IPS-20b (cell line): Measurements from ENCODE around the gene DOCK4.

Experiments
- H3K27ac ChIP-seq: one replicate; pipeline ENCODE4 v1.5.1; 2013; ENCODE audit warnings: low read length
- H3K27me3 ChIP-seq: 2 replicates; pipeline ENCODE4 v1.6.1; 2013; ENCODE audit warnings: mild to moderate bottlenecking, low read length, inconsistent platforms; ENCODE audit not compliant: insufficient read depth
- H3K36me3 ChIP-seq: 2 replicates; pipeline ENCODE4 v1.6.1; 2013; ENCODE audit warnings: low read depth, mild to moderate bottlenecking, inconsistent platforms, low read length, moderate library complexity; ENCODE audit not compliant: insufficient read depth
- H3K4me1 ChIP-seq: 2 replicates; pipeline ENCODE4 v1.6.1; 2013; ENCODE audit warnings: mild to moderate bottlenecking, control low read depth, inconsistent platforms, low read length, moderate library complexity; ENCODE audit not compliant: insufficient read depth
- H3K4me3 ChIP-seq: 2 replicates; pipeline ENCODE4 v1.5.1; 2013; ENCODE audit warnings: mild to moderate bottlenecking, low read length, inconsistent platforms
- H3K9ac ChIP-seq: 2 replicates; pipeline ENCODE4 v1.6.1; 2013; ENCODE audit warnings: low read depth, mild to moderate bottlenecking, inconsistent platforms, low read length, moderate library complexity
- H3K9me3 ChIP-seq: 2 replicates; pipeline ENCODE4 v1.6.1; 2013; ENCODE audit warnings: mild to moderate bottlenecking, low read depth, low read length, inconsistent platforms; ENCODE audit not compliant: insufficient read depth

The DOCK4 gene

GRCh38 chr7:112076324-112076723 lies 129.9 kb downstream of the DOCK4 start:
- Histone ChIP-seq H3K9me3 (no peaks in the 10 kb centered on the region), H3K4me3 (no peak overlapping the region), H3K27ac (no peak overlapping the region), H3K9ac (no peak overlapping the region), H3K36me3 (no peaks in the 10 kb centered on the region), H3K4me1 (peaks cover 6% of the 10 kb centered on the region), H3K27me3 (no peaks in the 10 kb centered on the region)

- Histone ChIP-seq H3K9me3 (no peaks in the 10 kb centered on the region), H3K9ac (no peak overlapping the region), H3K4me3 (no peak overlapping the region), H3K36me3 (no peaks in the 10 kb centered on the region), H3K4me1 (no peaks in the 10 kb centered on the region), H3K27me3 (no peaks in the 10 kb centered on the region), H3K27ac (no peak overlapping the region)
These were observed 131.7 kb downstream of the DOCK4 start for GRCh38 chr7:112074464-112074863.

- Histone ChIP-seq H3K4me1 (no peaks in the 10 kb centered on the region), H3K9ac (no peak overlapping the region), H3K9me3 (no peaks in the 10 kb centered on the region), H3K27ac (no peak overlapping the region), H3K36me3 (no peaks in the 10 kb centered on the region), H3K27me3 (no peaks in the 10 kb centered on the region), H3K4me3 (no peak overlapping the region)
These were observed 132.7 kb downstream of the DOCK4 start for GRCh38 chr7:112073530-112073929.

- Histone ChIP-seq H3K4me1 (no peaks in the 10 kb centered on the region), H3K36me3 (no peaks in the 10 kb centered on the region), H3K9ac (no peak overlapping the region), H3K4me3 (no peak overlapping the region), H3K27me3 (no peaks in the 10 kb centered on the region), H3K27ac (no peak overlapping the region), H3K9me3 (no peaks in the 10 kb centered on the region)
These were observed 133.5 kb downstream of the DOCK4 start for GRCh38 chr7:112072541-112073245.

GRCh38 chr7:112071856-112072255 lies 134.3 kb downstream of the DOCK4 start:
- no peak overlapping the region for H3K9ac ChIP-seq
- H3K9me3 ChIP-seq, result no peaks in the 10 kb centered on the region
- no peak overlapping the region for H3K27ac ChIP-seq
- H3K4me1 ChIP-seq, result no peaks in the 10 kb centered on the region
- H3K4me3 ChIP-seq, result no peak overlapping the region
- H3K36me3 ChIP-seq, result no peaks in the 10 kb centered on the region
- no peaks in the 10 kb centered on the region for H3K27me3 ChIP-seq

- no peak overlapping the region for H3K27ac ChIP-seq
- H3K27me3 ChIP-seq, result no peaks in the 10 kb centered on the region
- no peaks in the 10 kb centered on the region for H3K9me3 ChIP-seq
- no peak overlapping the region for H3K4me3 ChIP-seq
- H3K9ac ChIP-seq, result no peak overlapping the region
- H3K36me3 ChIP-seq, result no peaks in the 10 kb centered on the region
- no peaks in the 10 kb centered on the region for H3K4me1 ChIP-seq
These were observed 135.4 kb downstream of the DOCK4 start for GRCh38 chr7:112070674-112071256.

GRCh38 chr7:112069879-112070321 lies 136.3 kb downstream of the DOCK4 start:
- Histone ChIP-seq H3K4me3 (no peak overlapping the region), H3K4me1 (no peaks in the 10 kb centered on the region), H3K9me3 (no peaks in the 10 kb centered on the region), H3K27me3 (no peaks in the 10 kb centered on the region), H3K27ac (no peak overlapping the region), H3K9ac (no peak overlapping the region), H3K36me3 (no peaks in the 10 kb centered on the region)

GRCh38 chr7:112068967-112069366 lies 137.2 kb downstream of the DOCK4 start:
- no peak overlapping the region for H3K9ac ChIP-seq
- H3K36me3 ChIP-seq, result no peaks in the 10 kb centered on the region
- no peak overlapping the region for H3K27ac ChIP-seq
- H3K4me3 ChIP-seq, result no peak overlapping the region
- H3K9me3 ChIP-seq, result no peaks in the 10 kb centered on the region
- H3K4me1 ChIP-seq, result no peaks in the 10 kb centered on the region
- H3K27me3 ChIP-seq, result no peaks in the 10 kb centered on the region

GRCh38 chr7:112067632-112068540 lies 138.3 kb downstream of the DOCK4 start:
- Histone ChIP-seq H3K27me3 (no peaks in the 10 kb centered on the region), H3K27ac (no peak overlapping the region), H3K36me3 (no peaks in the 10 kb centered on the region)

GRCh38 chr7:112067200-112067599 lies 139.0 kb downstream of the DOCK4 start:
- Histone ChIP-seq H3K9me3 (no peaks in the 10 kb centered on the region), H3K27me3 (no peaks in the 10 kb centered on the region), H3K36me3 (no peaks in the 10 kb centered on the region), H3K27ac (no peak overlapping the region), H3K4me1 (no peaks in the 10 kb centered on the region), H3K4me3 (no peak overlapping the region), H3K9ac (no peak overlapping the region)

More at GRCh38 chr7:112067632-112068540, 138.3 kb downstream of the DOCK4 start:
- no peaks in the 10 kb centered on the region for H3K9me3 ChIP-seq
- H3K9ac ChIP-seq, result no peak overlapping the region
- no peak overlapping the region for H3K4me3 ChIP-seq
- no peaks in the 10 kb centered on the region for H3K4me1 ChIP-seq

- H3K36me3 ChIP-seq, result no peaks in the 10 kb centered on the region
- no peak overlapping the region for H3K27ac ChIP-seq
- H3K27me3 ChIP-seq, result no peaks in the 10 kb centered on the region
- no peak overlapping the region for H3K4me3 ChIP-seq
- H3K9me3 ChIP-seq, result no peaks in the 10 kb centered on the region
- no peaks in the 10 kb centered on the region for H3K4me1 ChIP-seq
- no peak overlapping the region for H3K9ac ChIP-seq
These were observed 140.4 kb downstream of the DOCK4 start for GRCh38 chr7:112065758-112066157.
